Effector memory CD8-positive, alpha-beta T cell (primary cell): ENCODE measurements around the gene CLDN19.
A peak's percentile ranks its signal among the peaks of the same experiment; 100 is the strongest.
"Not testable (repeated sequence)": the region's sequence is repeated elsewhere in the genome, so short reads cannot be mapped to it uniquely, and the experiment has no call there.

Experiments used
- ATAC-seq: fragments of 150-1000 bp; cut with Tn5 transposase; replicated peaks from 2 replicates; pipeline ENCODE4 v1.10.0; 2021; ENCODE audit warnings: mild to moderate bottlenecking, moderate library complexity
- DNase-seq, 3 experiments: peaks; one replicate each; pipeline ENCODE4 v3.0.0; 2021
- H3K27ac Mint-ChIP-seq, 2 donors: one replicate each; pipeline ENCODE4 v1.8.0; 2022; ENCODE audit warnings: mild to moderate bottlenecking in 2 of 2, mixed read lengths in 2 of 2, moderate library complexity in 2 of 2
- H3K27me3 Mint-ChIP-seq, 2 donors: one replicate each; pipeline ENCODE4 v1.8.0; 2022; ENCODE audit warnings: mixed read lengths in 2 of 2
- H3K36me3 Mint-ChIP-seq: one replicate; pipeline ENCODE4 v1.8.0; 2022; ENCODE audit warnings: mild to moderate bottlenecking, moderate library complexity, mixed read lengths; ENCODE audit not compliant: insufficient read depth
- H3K4me1 Mint-ChIP-seq, 2 donors: one replicate each; pipeline ENCODE4 v1.8.0; 2022; ENCODE audit warnings: low read depth in 2 of 2, mixed read lengths in 2 of 2
- H3K4me3 Mint-ChIP-seq, 2 donors: one replicate each; pipeline ENCODE4 v1.8.0; 2022; ENCODE audit warnings: mild to moderate bottlenecking in 2 of 2, mixed read lengths in 2 of 2, moderate library complexity in 2 of 2
- H3K9me3 Mint-ChIP-seq, 2 donors: one replicate each; pipeline ENCODE4 v1.8.0; 2022; ENCODE audit warnings: mixed read lengths in 2 of 2

The CLDN19 gene

DNA sequence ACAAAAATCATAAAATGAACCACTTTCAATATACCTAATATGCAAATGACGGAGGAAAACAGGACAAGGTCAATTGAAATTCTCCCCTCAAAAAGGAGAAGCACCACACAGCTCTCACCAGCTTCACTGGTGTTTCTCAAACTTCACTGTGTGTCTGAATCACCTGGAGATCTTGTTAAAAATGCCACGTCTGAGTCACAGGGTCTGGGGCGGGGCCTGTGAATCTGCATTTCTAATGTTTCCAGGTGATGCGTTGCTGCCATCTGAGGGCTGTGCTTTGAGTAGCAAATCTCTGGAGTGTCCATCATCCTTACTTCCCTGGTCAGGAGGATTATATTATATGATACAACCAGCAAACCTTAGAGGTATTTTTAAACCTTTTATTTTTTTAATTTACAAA lies 9.0 kb downstream of the CLDN19 start:
- Mint-ChIP-seq H3K9me3 (no peaks in the 10 kb centered on the region), H3K4me3 (no peak overlapping the region), H3K4me1 (no peaks in the 10 kb centered on the region), H3K36me3 (peaks cover 3% of the 10 kb centered on the region), H3K27me3 (no peaks in the 10 kb centered on the region), H3K27ac (no peak overlapping the region)
- no peak for ATAC-seq
- DNase-seq: no peak

- Mint-ChIP-seq H3K27ac (no peak overlapping the region), H3K4me1 (no peaks in the 10 kb centered on the region), H3K36me3 (peaks cover 8% of the 10 kb centered on the region), H3K9me3 (no peaks in the 10 kb centered on the region), H3K4me3 (no peak overlapping the region), H3K27me3 (no peaks in the 10 kb centered on the region)
- ATAC-seq (no peak), DNase-seq (no peak)
Measured at GRCh38 chr1:42730002-42730401, 10.0 kb downstream of the CLDN19 start.

- not testable (repeated sequence) for H3K27me3 Mint-ChIP-seq, H3K9me3 Mint-ChIP-seq, ATAC-seq, DNase-seq, H3K4me1 Mint-ChIP-seq, H3K4me3 Mint-ChIP-seq, H3K27ac Mint-ChIP-seq
- peaks cover 11% of the 10 kb centered on the region for H3K36me3 Mint-ChIP-seq
Measured at GRCh38 chr1:42725820-42726219, 14.2 kb downstream of the CLDN19 start.

DNA sequence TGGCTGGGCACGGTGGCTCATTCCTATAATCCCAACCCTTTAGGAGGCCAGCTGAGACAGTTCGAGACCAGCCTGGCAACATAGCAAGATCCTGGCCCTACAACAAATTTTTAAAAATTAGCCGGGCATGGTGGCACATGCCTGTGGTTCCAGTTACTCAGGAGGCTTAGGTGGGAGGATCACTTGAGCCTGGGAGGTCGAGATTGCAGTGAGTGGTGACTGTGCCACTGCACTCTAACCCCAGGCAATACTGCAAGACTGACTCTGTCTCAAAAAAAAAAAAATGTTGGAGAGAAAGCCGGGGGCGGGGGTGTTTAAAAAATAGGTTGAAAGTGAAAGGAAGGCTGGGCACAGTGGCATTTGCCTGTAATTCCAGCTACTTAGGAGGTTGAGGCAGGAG lies 16.5 kb downstream of the CLDN19 start:
- H3K27me3 Mint-ChIP-seq: no peaks in the 10 kb centered on the region

GRCh38 chr1:42722403-42722802 lies 17.6 kb downstream of the CLDN19 start:
- peak overlapping the region in 1 of 2 donors; percentile 46 for H3K27ac Mint-ChIP-seq
- not testable (repeated sequence) for H3K4me3 Mint-ChIP-seq, H3K27me3 Mint-ChIP-seq, ATAC-seq, H3K9me3 Mint-ChIP-seq, DNase-seq, H3K4me1 Mint-ChIP-seq
- H3K36me3 Mint-ChIP-seq: peaks cover 18% of the 10 kb centered on the region

More for the DNA sequence above, 16.5 kb downstream of the CLDN19 start:
- Mint-ChIP-seq H3K9me3 (no peaks in the 10 kb centered on the region), H3K4me1 (no peaks in the 10 kb centered on the region), H3K36me3 (peaks cover 17% of the 10 kb centered on the region), H3K4me3 (no peak overlapping the region), H3K27ac (peak overlapping the region in 1 of 2 donors; percentile 46)
- ATAC-seq (no peak), DNase-seq (no peak)

DNA sequence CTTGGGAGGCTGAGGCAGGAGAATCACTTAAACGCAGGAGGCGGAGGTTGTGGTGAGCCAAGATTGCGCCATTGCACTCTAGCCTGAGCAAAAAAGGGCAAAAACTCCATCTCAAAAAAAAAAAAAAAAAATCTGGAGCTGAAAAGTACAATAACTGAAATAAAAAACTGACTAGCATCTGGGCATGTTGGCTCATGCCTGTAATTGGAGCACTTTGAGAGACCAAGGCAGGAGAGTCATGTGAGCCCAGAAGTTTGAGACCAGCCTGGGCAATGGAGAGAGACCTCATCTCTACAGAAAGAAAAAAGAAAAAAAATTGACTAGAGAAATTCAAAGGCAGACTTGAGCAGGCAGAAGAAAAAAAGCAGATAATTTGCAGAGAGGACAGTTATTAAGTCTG lies 18.1 kb downstream of the CLDN19 start:
- Mint-ChIP-seq H3K4me3 (no peak overlapping the region), H3K27me3 (no peaks in the 10 kb centered on the region), H3K4me1 (peaks cover 0 to 5% of the 10 kb centered on the region in 2 donors), H3K9me3 (no peaks in the 10 kb centered on the region), H3K27ac (peak overlapping the region in 1 of 2 donors; percentile 46), H3K36me3 (peaks cover 21% of the 10 kb centered on the region)
- ATAC-seq (no peak), DNase-seq (no peak)

DNA sequence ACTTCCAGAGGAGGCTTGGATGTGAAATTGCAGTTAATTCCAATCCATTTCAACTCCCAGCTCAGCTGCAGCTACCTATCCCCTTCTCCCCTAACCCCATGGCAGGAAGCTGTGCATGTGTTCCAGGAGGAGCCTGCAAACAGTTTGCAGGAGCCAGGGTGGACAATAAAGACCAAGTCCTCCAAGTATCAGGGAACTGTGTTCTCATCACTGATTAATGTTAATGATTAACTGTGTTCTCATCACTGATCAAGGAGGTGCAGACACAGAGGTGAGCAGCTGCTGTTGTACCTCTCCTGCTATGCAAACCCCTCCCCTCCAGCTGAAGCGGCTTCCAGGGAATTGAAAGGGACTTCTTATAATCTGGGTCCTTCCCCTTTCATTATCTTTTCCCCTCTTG lies 19.2 kb downstream of the CLDN19 start:
- H3K4me3 Mint-ChIP-seq: no peak overlapping the region
- no peaks in the 10 kb centered on the region for H3K27me3 Mint-ChIP-seq
- H3K9me3 Mint-ChIP-seq: peaks cover 0 to 2% of the 10 kb centered on the region in 2 donors
- H3K27ac Mint-ChIP-seq: no peak overlapping the region
- H3K4me1 Mint-ChIP-seq: peaks cover 0 to 10% of the 10 kb centered on the region in 2 donors
- no peak for DNase-seq
- no peak for ATAC-seq
- H3K36me3 Mint-ChIP-seq: peaks cover 17% of the 10 kb centered on the region

DNA sequence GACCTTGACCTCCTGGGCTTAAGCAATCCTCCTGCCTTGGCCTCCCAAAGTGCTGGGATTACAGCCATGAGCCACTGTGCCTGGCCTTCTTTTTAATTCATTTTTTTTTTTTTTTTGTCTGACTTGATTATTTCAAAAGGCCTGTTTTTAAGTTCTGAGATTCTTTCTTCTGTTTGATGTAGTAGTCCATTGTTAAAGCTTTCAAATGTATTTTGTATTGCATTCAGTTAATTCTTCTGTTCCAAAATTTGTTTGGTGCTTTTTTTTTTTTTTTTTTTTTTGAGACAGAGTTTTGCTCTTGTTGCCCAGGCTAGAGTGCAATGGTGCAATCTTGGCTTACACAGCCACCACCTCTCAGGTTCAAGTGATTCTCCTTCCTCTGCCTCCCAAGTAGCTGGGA lies 25.6 kb downstream of the CLDN19 start:
- not testable (repeated sequence) for H3K27me3 Mint-ChIP-seq, H3K4me3 Mint-ChIP-seq, H3K9me3 Mint-ChIP-seq, H3K27ac Mint-ChIP-seq, DNase-seq, ATAC-seq
- H3K36me3 Mint-ChIP-seq: peaks cover 22% of the 10 kb centered on the region
- peaks cover 2 to 17% of the 10 kb centered on the region in 2 donors for H3K4me1 Mint-ChIP-seq

- H3K9me3 Mint-ChIP-seq: peaks cover 0 to 4% of the 10 kb centered on the region in 2 donors
- no peaks in the 10 kb centered on the region for H3K27me3 Mint-ChIP-seq
- no peak overlapping the region for H3K4me3 Mint-ChIP-seq
- DNase-seq (no peak), ATAC-seq (no peak)
- peaks cover 30% of the 10 kb centered on the region for H3K36me3 Mint-ChIP-seq
- H3K4me1 Mint-ChIP-seq: peaks cover 2 to 20% of the 10 kb centered on the region in 2 donors
- H3K27ac Mint-ChIP-seq: peak overlapping the region in 1 of 2 donors; percentile 75
Measured at GRCh38 chr1:42713293-42713692, 26.7 kb downstream of the CLDN19 start.

- not testable (repeated sequence) for ATAC-seq, H3K27me3 Mint-ChIP-seq
Measured at GRCh38 chr1:42712808-42713207, 27.2 kb downstream of the CLDN19 start.

DNA sequence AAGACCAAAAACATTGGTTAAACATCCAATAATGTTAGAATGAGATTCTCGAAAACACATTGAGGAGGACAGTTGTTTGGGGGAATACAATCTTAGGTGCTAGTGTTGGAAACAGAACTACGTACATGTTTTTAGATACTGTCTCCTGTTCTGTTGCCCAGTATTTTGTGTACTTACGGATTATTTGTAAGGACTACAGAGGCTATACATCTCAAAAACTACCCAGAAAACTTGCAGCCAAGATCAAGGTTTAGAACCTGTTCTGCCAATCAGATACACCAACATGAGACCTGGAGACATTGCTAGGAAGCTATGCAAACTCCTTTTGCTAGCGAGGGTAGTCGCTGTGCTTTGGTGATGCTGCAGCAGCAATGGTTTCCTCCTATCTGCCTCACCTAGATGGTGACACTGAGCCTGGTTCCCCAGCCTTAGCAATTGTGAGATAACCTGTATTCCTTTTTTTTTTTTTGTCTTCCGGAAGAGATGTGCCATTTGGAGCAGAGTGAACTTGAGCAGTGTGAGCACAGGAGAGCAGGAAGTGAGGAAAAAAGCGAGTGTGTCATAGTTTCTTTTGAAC lies 36.1 kb downstream of the CLDN19 start:
- ATAC-seq: no peak
- no peaks in the 10 kb centered on the region for H3K9me3 Mint-ChIP-seq
- peak overlapping the region in 1 of 2 donors; percentile 84 for H3K27ac Mint-ChIP-seq
- peaks cover 91% of the 10 kb centered on the region for H3K36me3 Mint-ChIP-seq
- peaks cover 2 to 9% of the 10 kb centered on the region in 2 donors for H3K4me1 Mint-ChIP-seq
- no peak for DNase-seq
- no peak overlapping the region for H3K4me3 Mint-ChIP-seq
- no peaks in the 10 kb centered on the region for H3K27me3 Mint-ChIP-seq

More at GRCh38 chr1:42712808-42713207, 27.2 kb downstream of the CLDN19 start:
- H3K27ac Mint-ChIP-seq: peak overlapping the region in 1 of 2 donors; percentile 75
- H3K9me3 Mint-ChIP-seq, H3K4me3 Mint-ChIP-seq, DNase-seq: not testable (repeated sequence)
- peaks cover 32% of the 10 kb centered on the region for H3K36me3 Mint-ChIP-seq
- peaks cover 2 to 20% of the 10 kb centered on the region in 2 donors for H3K4me1 Mint-ChIP-seq

- no peak overlapping the region for H3K4me3 Mint-ChIP-seq
- peaks cover 6 to 8% of the 10 kb centered on the region in 2 donors for H3K4me1 Mint-ChIP-seq
- DNase-seq: no peak
Measured at GRCh38 chr1:42700006-42700405, 40.0 kb downstream of the CLDN19 start.

DNA sequence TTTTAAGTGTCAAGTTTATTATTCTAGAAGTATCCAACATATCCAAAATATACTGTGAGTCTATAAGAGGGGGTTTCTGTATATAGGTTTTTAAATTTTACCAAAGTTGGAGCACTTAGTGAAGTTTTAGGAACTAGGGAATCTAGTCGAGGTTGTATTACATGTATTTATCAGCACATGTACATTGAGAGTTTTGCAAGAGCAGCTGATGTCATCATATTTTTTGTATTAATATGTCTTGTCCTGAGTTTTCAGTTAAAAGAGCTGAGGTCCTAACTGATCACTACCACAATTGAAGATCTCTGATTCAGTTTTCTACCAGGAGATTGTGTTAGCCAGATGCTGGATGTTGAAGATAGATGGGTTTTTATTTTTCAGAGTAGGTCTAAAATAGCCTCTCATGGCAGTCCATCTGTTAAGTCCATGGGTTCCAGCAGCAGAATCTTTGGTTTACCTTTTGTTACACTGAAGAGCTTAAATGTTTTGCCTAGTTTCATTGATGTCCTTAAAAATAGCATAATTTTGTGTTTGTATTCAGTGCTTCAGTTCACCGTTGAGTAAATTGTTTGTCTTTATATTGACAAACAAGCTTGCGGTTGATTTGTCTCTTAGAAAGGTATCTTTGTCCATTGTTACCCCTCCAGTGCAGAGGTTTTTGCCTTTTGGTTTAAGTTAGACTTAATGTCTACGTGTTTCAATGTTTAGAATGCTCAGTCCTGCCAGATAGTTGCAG lies 41.8 kb downstream of the CLDN19 start:
- Mint-ChIP-seq H3K27me3 (no peaks in the 10 kb centered on the region), H3K36me3 (peaks cover 99% of the 10 kb centered on the region), H3K4me1 (peaks cover 9 to 17% of the 10 kb centered on the region in 2 donors), H3K9me3 (no peaks in the 10 kb centered on the region), H3K4me3 (no peak overlapping the region), H3K27ac (peak overlapping the region; percentile 45 to 74)
- no peak for DNase-seq
- no peak for ATAC-seq

More at GRCh38 chr1:42700006-42700405, 40.0 kb downstream of the CLDN19 start:
- Mint-ChIP-seq H3K9me3 (no peaks in the 10 kb centered on the region), H3K27me3 (no peaks in the 10 kb centered on the region), H3K27ac (peak overlapping the region in 1 of 2 donors; percentile 45), H3K36me3 (peaks cover 99% of the 10 kb centered on the region)
- no peak for ATAC-seq

DNA sequence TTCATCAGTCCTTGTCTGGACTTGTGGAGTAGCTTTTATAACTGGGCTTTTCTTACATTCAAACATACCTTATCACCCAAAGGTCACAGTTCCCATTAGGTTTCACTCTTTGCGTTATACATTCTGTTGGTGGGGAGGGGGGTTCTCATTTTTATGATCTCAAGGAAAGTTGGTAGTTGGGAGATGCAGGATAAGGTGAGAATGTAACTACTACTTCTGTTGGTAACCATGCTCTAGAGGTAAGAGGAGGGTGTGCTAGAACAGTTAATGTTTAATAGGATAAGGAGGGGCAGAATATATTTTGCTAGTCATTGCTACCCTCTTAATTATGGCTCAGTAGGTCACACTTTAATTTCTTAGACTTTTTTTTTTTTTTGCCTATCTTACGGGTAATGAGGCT lies 47.1 kb downstream of the CLDN19 start:
- peaks cover 35 to 60% of the 10 kb centered on the region in 2 donors for H3K4me1 Mint-ChIP-seq
- H3K9me3 Mint-ChIP-seq: no peaks in the 10 kb centered on the region
- H3K4me3 Mint-ChIP-seq: peak overlapping the region; percentile 2 to 95
- H3K27me3 Mint-ChIP-seq: no peaks in the 10 kb centered on the region
- peak overlapping the region; percentile 61 to 72 for H3K27ac Mint-ChIP-seq
- ATAC-seq: no peak
- H3K36me3 Mint-ChIP-seq: peaks cover 66% of the 10 kb centered on the region
- no peak for DNase-seq
